Upper lobe of right lung (tissue), 1 donor: Measurements from ENCODE around the gene NGFR. TPM values are rescaled to one million over a fixed set of nuclear protein-coding genes. Genes with fewer than 3 reads are reported as not detected.

ENCODE experiments used
- ATAC-seq: fragments of 200-7000 bp; cut with Tn5 transposase; one replicate; pipeline ENCODE4 v1.9.1; 2020; ENCODE audit warnings: mild to moderate bottlenecking, moderate library complexity
- DNase-seq: peaks from one replicate; pipeline ENCODE4 v3.0.0-alpha.2; 2020
- H3K27ac ChIP-seq: fragments of 200-600 bp; one replicate; pipeline ENCODE4 v1.8.0; 2022
- H3K27me3 ChIP-seq: fragments of 200-600 bp; one replicate; pipeline ENCODE4 v1.8.0; 2022; ENCODE audit warnings: mild to moderate bottlenecking
- H3K36me3 ChIP-seq: fragments of 200-600 bp; one replicate; pipeline ENCODE4 v1.8.0; 2022
- H3K4me1 ChIP-seq: fragments of 200-600 bp; one replicate; pipeline ENCODE4 v1.8.0; 2022
- H3K4me3 ChIP-seq: fragments of 200-600 bp; one replicate; pipeline ENCODE4 v1.8.0; 2022; ENCODE audit warnings: mild to moderate bottlenecking
- H3K9me3 ChIP-seq: fragments of 200-600 bp; one replicate; pipeline ENCODE4 v1.8.0; 2022
- CTCF ChIP-seq: fragments of 200-600 bp; IDR thresholded peaks from one replicate; pipeline ENCODE4 v1.8.0; 2022; ENCODE audit warnings: antibody characterized with exemption
- intact Hi-C: fragments of 100-400 bp; cut with DNase I; formaldehyde crosslinking; loops from one replicate; pipeline ENCODE4 v1.11.0; 2022
- long read RNA-seq: library from polyadenylated mRNA; unstranded; transcript quantifications from one replicate; pipeline ENCODE4 v2.0.0, GENCODE V29; 2021
- total RNA-seq: library from RNA; stranded (reverse); fragmentation: NEBNext Ultra II Directional; extraction: Animal tissue kit (Norgen Biotek cat#: 25700); gene quantifications from one replicate; pipeline ENCODE4 v1.2.1, GENCODE V29; 2021
- donor health status: DM: no; HTN: yes; CAD: no; lungs with severe emphysema.

NGFR gene
- total RNA-seq, result 0.78 TPM
- long read RNA-seq, partial matches to known transcripts, result 1 of 2 reads
- long read RNA-seq, other reads (novel, unspliced or antisense), result 0 of 2 reads

GRCh38 chr17:49494986-49495841, at the start of gene NGFR:
Gene NGFR, plus strand, starts transcription at chr17:49495293. Its CDS starts 125 bp downstream, at chr17:49495418.
- peaks cover 31% of the 10 kb centered on the region for H3K4me1 ChIP-seq
- intact Hi-C loops, result loop anchor here (10.0 kb wide), 1 partner anchor 50 kb away; no protein-coding TSS in a partner anchor
- ATAC-seq, result peak; percentile 64
- H3K27ac ChIP-seq, result no peak within 1 kb of the TSS
- DNase-seq, result no peak
- H3K9me3 ChIP-seq, result no peaks in the 10 kb centered on the region
- no peaks in the 10 kb centered on the region for H3K36me3 ChIP-seq
- no peak for TF ChIP-seq CTCF
- peak within 1 kb of the TSS; percentile 37 for H3K4me3 ChIP-seq
- peaks cover 55% of the 10 kb centered on the region for H3K27me3 ChIP-seq

- no peaks in the 10 kb centered on the region for H3K27me3 ChIP-seq
- no peak for TF ChIP-seq CTCF
- H3K4me3 ChIP-seq, result no peak overlapping the region
- H3K9me3 ChIP-seq, result no peaks in the 10 kb centered on the region
- no peaks in the 10 kb centered on the region for H3K36me3 ChIP-seq
- intact Hi-C loops, result no loop called here
- no peak overlapping the region for H3K27ac ChIP-seq
- DNase-seq (no peak), ATAC-seq (no peak)
- no peaks in the 10 kb centered on the region for H3K4me1 ChIP-seq
These were observed 49.5 kb upstream of the NGFR start for GRCh38 chr17:49445591-49445990.

- Histone ChIP-seq H3K36me3 (no peaks in the 10 kb centered on the region), H3K27me3 (no peaks in the 10 kb centered on the region), H3K27ac (no peak overlapping the region), H3K4me1 (no peaks in the 10 kb centered on the region), H3K9me3 (no peaks in the 10 kb centered on the region), H3K4me3 (no peak overlapping the region)
- DNase-seq, result no peak
- ATAC-seq, result no peak
- intact Hi-C loops, result no loop called here
- TF ChIP-seq CTCF, result no peak
These were observed 47.3 kb upstream of the NGFR start for GRCh38 chr17:49447628-49448302.

GRCh38 chr17:49450181-49450580, 44.9 kb upstream of the NGFR start:
- Histone ChIP-seq H3K27me3 (peaks cover 4% of the 10 kb centered on the region), H3K27ac (no peak overlapping the region), H3K36me3 (no peaks in the 10 kb centered on the region), H3K9me3 (no peaks in the 10 kb centered on the region), H3K4me1 (no peaks in the 10 kb centered on the region), H3K4me3 (no peak overlapping the region)
- TF ChIP-seq CTCF, result no peak
- intact Hi-C loops, result no loop called here
- no peak for DNase-seq
- no peak for ATAC-seq

GRCh38 chr17:49450735-49451134, 44.4 kb upstream of the NGFR start:
- no peak for DNase-seq
- TF ChIP-seq CTCF, result no peak
- no peaks in the 10 kb centered on the region for H3K4me1 ChIP-seq
- peaks cover 4% of the 10 kb centered on the region for H3K27me3 ChIP-seq
- intact Hi-C loops, result no loop called here
- no peak overlapping the region for H3K27ac ChIP-seq
- no peaks in the 10 kb centered on the region for H3K36me3 ChIP-seq
- H3K9me3 ChIP-seq, result no peaks in the 10 kb centered on the region
- H3K4me3 ChIP-seq, result no peak overlapping the region
- ATAC-seq, result no peak
